ENCODE results near the gene CNGA1. TPM values are rescaled to one million over a fixed set of nuclear protein-coding genes. Genes with fewer than 3 reads are reported as not detected.

Gene CNGA1
- total RNA-seq, 1 donor from 2014 or later, result 2.0 TPM

GRCh38 chr4:48031802-48032525 lies 15.5 kb upstream of the CNGA1 start:
- no peaks in the 10 kb centered on the region for H3K4me1 ChIP-seq
- DNase-seq (ENCODE audit: extremely low spot score in 2 of 2), result no peak
- H3K27me3 ChIP-seq, result no peaks in the 10 kb centered on the region
- no peak overlapping the region for H3K27ac ChIP-seq
- no peak for TF ChIP-seq POLR2AphosphoS5 (IDR thresholded peaks at IDR 0.05; ENCODE audit: insufficient read depth in 1 of 2, low read depth in 1 of 2)
- no peak for TF ChIP-seq POLR2A (IDR thresholded peaks at IDR 0.05)
- no peak for TF ChIP-seq CTCF (IDR thresholded peaks at IDR 0.05)
- intact Hi-C loops (cut with DNase I), result no loop called here
- H3K36me3 ChIP-seq, result no peaks in the 10 kb centered on the region
- H3K4me3 ChIP-seq, result no peak overlapping the region
- H3K9me3 ChIP-seq, result no peaks in the 10 kb centered on the region

- Histone ChIP-seq H3K4me3 (no peak overlapping the region), H3K4me1 (no peaks in the 10 kb centered on the region), H3K27ac (no peak overlapping the region), H3K9me3 (no peaks in the 10 kb centered on the region), H3K36me3 (no peaks in the 10 kb centered on the region), H3K27me3 (no peaks in the 10 kb centered on the region)
- no peak for DNase-seq (ENCODE audit: extremely low spot score in 2 of 2)
- TF ChIP-seq POLR2AphosphoS5 (IDR thresholded peaks at IDR 0.05; ENCODE audit: insufficient read depth in 1 of 2, low read depth in 1 of 2) (no peak), CTCF (IDR thresholded peaks at IDR 0.05) (no peak), POLR2A (IDR thresholded peaks at IDR 0.05) (no peak)
- intact Hi-C loops (cut with DNase I), result no loop called here
Measured at GRCh38 chr4:48030470-48030869, 14.0 kb upstream of the CNGA1 start.

GRCh38 chr4:48028696-48029095 lies 12.2 kb upstream of the CNGA1 start:
- Histone ChIP-seq H3K36me3 (no peaks in the 10 kb centered on the region), H3K9me3 (no peaks in the 10 kb centered on the region)
- intact Hi-C loops (cut with DNase I), result no loop called here

GRCh38 chr4:48027653-48028052 lies 11.2 kb upstream of the CNGA1 start:
- Histone ChIP-seq H3K9me3 (no peaks in the 10 kb centered on the region), H3K36me3 (no peaks in the 10 kb centered on the region), H3K4me3 (no peak overlapping the region), H3K27ac (no peak overlapping the region), H3K27me3 (no peaks in the 10 kb centered on the region), H3K4me1 (no peaks in the 10 kb centered on the region)
- no peak for TF ChIP-seq POLR2AphosphoS5 (IDR thresholded peaks at IDR 0.05; ENCODE audit: insufficient read depth in 1 of 2, low read depth in 1 of 2)
- no peak for DNase-seq (ENCODE audit: extremely low spot score in 2 of 2)
- intact Hi-C loops (cut with DNase I), result no loop called here

More at GRCh38 chr4:48028696-48029095, 12.2 kb upstream of the CNGA1 start:
- Histone ChIP-seq H3K27ac (no peak overlapping the region), H3K4me3 (no peak overlapping the region), H3K4me1 (no peaks in the 10 kb centered on the region), H3K27me3 (no peaks in the 10 kb centered on the region)
- TF ChIP-seq POLR2AphosphoS5 (IDR thresholded peaks at IDR 0.05; ENCODE audit: insufficient read depth in 1 of 2, low read depth in 1 of 2) (no peak), POLR2A (IDR thresholded peaks at IDR 0.05) (no peak), CTCF (IDR thresholded peaks at IDR 0.05) (no peak)
- no peak for DNase-seq (ENCODE audit: extremely low spot score in 2 of 2)

GRCh38 chr4:48025005-48025404 lies 8.5 kb upstream of the CNGA1 start:
- DNase-seq (ENCODE audit: extremely low spot score in 2 of 2), result no peak
- Histone ChIP-seq H3K27me3 (no peaks in the 10 kb centered on the region), H3K36me3 (no peaks in the 10 kb centered on the region), H3K27ac (no peak overlapping the region), H3K4me1 (no peaks in the 10 kb centered on the region), H3K4me3 (no peak overlapping the region), H3K9me3 (no peaks in the 10 kb centered on the region)
- TF ChIP-seq POLR2A (IDR thresholded peaks at IDR 0.05) (no peak), CTCF (IDR thresholded peaks at IDR 0.05) (no peak), POLR2AphosphoS5 (IDR thresholded peaks at IDR 0.05; ENCODE audit: insufficient read depth in 1 of 2, low read depth in 1 of 2) (no peak)
- intact Hi-C loops (cut with DNase I), result no loop called here
